Activated CD8-positive, alpha-beta memory T cell treated with anti-CD3 and anti-CD28 coated beads, Interleukin-2, amount 50 U/mL, for 48 hours (primary cell): ENCODE data around the gene SEC11A.
"Not testable (repeated sequence)": the region's sequence is repeated elsewhere in the genome, so short reads cannot be mapped to it uniquely, and the experiment has no call there.

Source experiments
- DNase-seq: peaks from one replicate; pipeline ENCODE4 v3.0.0-alpha.2; 2020

Gene SEC11A

GRCh38 chr15:84716036-84716732, at the start of gene SEC11A:
Gene SEC11A (minus strand): TSS chr15:84716139. CDS start chr15:84716075, 64 bp downstream.
- DNase-seq: peak; percentile 96

- DNase-seq: no peak
Observed at GRCh38 chr15:84765675-84766074, 49.7 kb upstream of the SEC11A start.

GRCh38 chr15:84764989-84765388, 49.0 kb upstream of the SEC11A start:
- no peak for DNase-seq

- no peak for DNase-seq
Observed at GRCh38 chr15:84764585-84764984, 48.6 kb upstream of the SEC11A start.

GRCh38 chr15:84762840-84763572, 47.1 kb upstream of the SEC11A start:
- DNase-seq: no peak

- no peak for DNase-seq
Observed at GRCh38 chr15:84761607-84762131, 45.7 kb upstream of the SEC11A start.

GRCh38 chr15:84760219-84760618, 44.3 kb upstream of the SEC11A start:
- DNase-seq: no peak

- no peak for DNase-seq
Observed at GRCh38 chr15:84759018-84759417, 43.1 kb upstream of the SEC11A start.

- DNase-seq: no peak
Observed at GRCh38 chr15:84755736-84756527, 40.0 kb upstream of the SEC11A start.

- DNase-seq: not testable (repeated sequence)
Observed at GRCh38 chr15:84754889-84755288, 39.0 kb upstream of the SEC11A start.

- no peak for DNase-seq
Observed at GRCh38 chr15:84752700-84753099, 36.8 kb upstream of the SEC11A start.

- no peak for DNase-seq
Observed at GRCh38 chr15:84752195-84752594, 36.3 kb upstream of the SEC11A start.

GRCh38 chr15:84751721-84752120, 35.8 kb upstream of the SEC11A start:
- not testable (repeated sequence) for DNase-seq

- no peak for DNase-seq
Observed at GRCh38 chr15:84750583-84751092, 34.7 kb upstream of the SEC11A start.

GRCh38 chr15:84749111-84749991, 33.4 kb upstream of the SEC11A start:
- DNase-seq: peak; percentile 70

GRCh38 chr15:84748274-84749110, 32.6 kb upstream of the SEC11A start, which contains the start of gene ZNF592:
Gene ZNF592 (plus strand): TSS chr15:84748592. CDS start chr15:84782676, 34,084 bp downstream.
- peak; percentile 89 for DNase-seq

- DNase-seq: peak; percentile 86
Observed at GRCh38 chr15:84747416-84748273, 31.7 kb upstream of the SEC11A start.

- no peak for DNase-seq
Observed at GRCh38 chr15:84741121-84741520, 25.2 kb upstream of the SEC11A start.

GRCh38 chr15:84740691-84741090, 24.8 kb upstream of the SEC11A start:
- no peak for DNase-seq

- no peak for DNase-seq
Observed at GRCh38 chr15:84737005-84737404, 21.1 kb upstream of the SEC11A start.
